NOMO-1 (cell line): ENCODE data around the gene SLC8A1.

Source experiments
- DNase-seq, 2 experiments: peaks; one replicate each; lab custom pipeline; 2025; ENCODE audit not compliant: unreplicated experiment in 2 of 2; lab: John Stamatoyannopoulos, UW

The SLC8A1 gene

GRCh38 chr2:40255103-40255502 is 196.8 kb downstream of the SLC8A1 start:
- no peak for DNase-seq

- DNase-seq = no peak
Observed at GRCh38 chr2:40254611-40255010, 197.3 kb downstream of the SLC8A1 start.

- DNase-seq = no peak
Observed at GRCh38 chr2:40251137-40251536, 200.8 kb downstream of the SLC8A1 start.

GRCh38 chr2:40249577-40249976 is 202.3 kb downstream of the SLC8A1 start:
- DNase-seq = peak in 1 of 2 experiments; percentile 11

- DNase-seq = no peak
Observed at GRCh38 chr2:40248294-40248693, 203.6 kb downstream of the SLC8A1 start.

GRCh38 chr2:40244675-40245074 is 207.2 kb downstream of the SLC8A1 start:
- peak; percentile 33 to 54 for DNase-seq

GRCh38 chr2:40244251-40244650 is 207.6 kb downstream of the SLC8A1 start:
- no peak for DNase-seq

- DNase-seq = no peak
Observed at GRCh38 chr2:40243581-40244187, 208.2 kb downstream of the SLC8A1 start.

GRCh38 chr2:40242315-40242714 is 209.6 kb downstream of the SLC8A1 start:
- DNase-seq = no peak

- no peak for DNase-seq
Observed at GRCh38 chr2:40240070-40240469, 211.8 kb downstream of the SLC8A1 start.

GRCh38 chr2:40230707-40231432 is 221.0 kb downstream of the SLC8A1 start:
- DNase-seq = no peak

- no peak for DNase-seq
Observed at GRCh38 chr2:40230186-40230585, 221.7 kb downstream of the SLC8A1 start.

GRCh38 chr2:40228310-40228709 is 223.6 kb downstream of the SLC8A1 start:
- no peak for DNase-seq

GRCh38 chr2:40227210-40227609 is 224.7 kb downstream of the SLC8A1 start:
- no peak for DNase-seq

GRCh38 chr2:40226637-40227036 is 225.3 kb downstream of the SLC8A1 start:
- DNase-seq = no peak

GRCh38 chr2:40225670-40226210 is 226.2 kb downstream of the SLC8A1 start:
- no peak for DNase-seq

GRCh38 chr2:40224318-40224717 is 227.6 kb downstream of the SLC8A1 start:
- DNase-seq = no peak

- peak; percentile 61 to 79 for DNase-seq
Observed at GRCh38 chr2:40220177-40220925, 231.5 kb downstream of the SLC8A1 start.

- DNase-seq = no peak
Observed at GRCh38 chr2:40219141-40219540, 232.7 kb downstream of the SLC8A1 start.

- DNase-seq = no peak
Observed at GRCh38 chr2:40218679-40219078, 233.2 kb downstream of the SLC8A1 start.

- DNase-seq = no peak
Observed at GRCh38 chr2:40213619-40214018, 238.3 kb downstream of the SLC8A1 start.
